BE2C (cell line): ENCODE results near the gene UROC1.

Experiments
- DNase-seq: peaks from one replicate; pipeline ENCODE4 v3.0.0-alpha.2; 2020
- H3K27me3 ChIP-seq: fragments of 250-450 bp; sonication (Bioruptor Pico); 2 replicates; pipeline ENCODE4 v1.5.1; 2020; ENCODE audit warnings: mild to moderate bottlenecking
- H3K36me3 ChIP-seq: fragments of 250-450 bp; sonication (Bioruptor Pico); 2 replicates; pipeline ENCODE4 v1.5.1; 2020; ENCODE audit warnings: mild to moderate bottlenecking
- H3K4me1 ChIP-seq: fragments of 250-450 bp; sonication (Bioruptor Pico); 2 replicates; pipeline ENCODE4 v1.5.1; 2020
- H3K4me3 ChIP-seq: 2 replicates; pipeline ENCODE4 v1.5.1; 2011; ENCODE audit warnings: low read depth, low read length
- H3K9me3 ChIP-seq: fragments of 250-450 bp; sonication (Bioruptor Pico); 2 replicates; pipeline ENCODE4 v1.5.1; 2020
- CTCF ChIP-seq: IDR thresholded peaks from 2 replicates; pipeline ENCODE4 v1.5.1; 2012; ENCODE audit warnings: mild to moderate bottlenecking, low read depth, low read length

UROC1 gene

GRCh38 chr3:126543457-126544061 lies 26.0 kb upstream of the UROC1 start:
- no peaks in the 10 kb centered on the region for H3K4me1 ChIP-seq
- no peaks in the 10 kb centered on the region for H3K27me3 ChIP-seq
- H3K9me3 ChIP-seq = no peaks in the 10 kb centered on the region
- no peak for TF ChIP-seq CTCF
- H3K36me3 ChIP-seq = no peaks in the 10 kb centered on the region
- no peak for DNase-seq
- no peak overlapping the region for H3K4me3 ChIP-seq

- Histone ChIP-seq H3K27me3 (no peaks in the 10 kb centered on the region), H3K4me1 (no peaks in the 10 kb centered on the region), H3K9me3 (no peaks in the 10 kb centered on the region), H3K36me3 (no peaks in the 10 kb centered on the region), H3K4me3 (no peak overlapping the region)
- no peak for TF ChIP-seq CTCF
- no peak for DNase-seq
Measured at GRCh38 chr3:126542340-126543241, 25.0 kb upstream of the UROC1 start.

GRCh38 chr3:126541628-126542339 lies 24.2 kb upstream of the UROC1 start:
- Histone ChIP-seq H3K9me3 (no peaks in the 10 kb centered on the region; the same call in 1 of the 2 replicates), H3K4me1 (no peaks in the 10 kb centered on the region), H3K36me3 (no peaks in the 10 kb centered on the region), H3K27me3 (no peaks in the 10 kb centered on the region), H3K4me3 (no peak overlapping the region)
- DNase-seq = no peak
- TF ChIP-seq CTCF = no peak

DNA sequence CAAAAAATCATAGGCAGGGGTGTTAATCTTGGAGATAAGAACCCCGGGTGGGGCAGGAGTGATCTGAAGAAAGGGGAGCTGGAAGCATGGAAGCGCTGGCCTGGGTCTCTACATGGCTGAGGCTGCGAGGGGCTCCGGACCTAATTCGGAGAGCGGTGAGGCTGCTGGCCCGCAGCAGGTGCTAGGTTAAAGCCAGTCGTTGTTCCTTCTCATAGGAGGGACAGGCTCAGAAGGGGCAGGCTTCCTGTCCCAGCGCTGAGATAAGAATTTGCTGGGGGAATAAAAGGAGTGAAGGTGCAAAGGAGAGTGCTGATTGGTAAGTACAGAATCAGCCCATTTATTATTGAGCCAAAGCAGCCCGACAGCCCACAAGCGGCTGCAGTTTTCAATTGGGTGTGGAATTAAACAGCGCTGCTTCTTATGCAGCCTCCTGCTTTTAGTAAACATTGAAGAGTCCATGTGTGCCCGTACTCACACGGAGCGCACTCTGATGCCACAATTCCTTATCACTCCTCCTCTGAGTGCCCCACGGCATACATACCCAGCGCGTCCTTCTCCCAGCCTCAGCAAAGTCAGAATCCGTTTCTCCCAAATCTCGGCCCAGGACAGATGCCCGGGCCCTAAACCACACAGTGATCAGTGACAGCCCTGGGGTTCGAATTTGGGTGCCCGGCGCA lies 23.5 kb upstream of the UROC1 start:
- no peaks in the 10 kb centered on the region; the same call in 1 of the 2 replicates for H3K27me3 ChIP-seq
- no peak for TF ChIP-seq CTCF
- no peak overlapping the region for H3K4me3 ChIP-seq
- no peak for DNase-seq
- no peaks in the 10 kb centered on the region for H3K4me1 ChIP-seq
- H3K36me3 ChIP-seq = no peaks in the 10 kb centered on the region
- no peaks in the 10 kb centered on the region; the same call in 1 of the 2 replicates for H3K9me3 ChIP-seq

DNA sequence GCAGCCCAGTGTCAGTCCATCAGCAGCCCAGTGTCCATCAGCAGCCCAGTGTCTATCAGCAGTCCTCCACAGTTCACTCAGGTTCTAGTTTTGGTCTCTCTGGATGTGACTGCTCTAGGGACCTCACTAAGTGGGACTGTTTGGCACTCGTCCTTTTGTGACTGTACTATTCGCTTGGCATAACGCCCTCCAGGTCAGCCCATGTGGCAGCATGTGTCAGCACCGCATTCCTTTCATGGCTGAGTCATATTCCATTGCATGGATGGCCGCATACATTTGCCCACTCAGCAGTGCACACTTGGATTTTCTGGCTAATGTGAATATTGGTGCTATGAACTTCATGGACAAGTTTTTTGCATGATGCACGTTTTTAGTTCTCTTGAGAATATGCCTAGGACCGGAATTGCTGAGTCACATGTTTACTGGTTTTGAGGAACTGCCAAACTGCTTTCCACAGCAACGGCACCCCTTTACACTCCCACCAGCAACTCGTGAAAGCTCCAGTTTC lies 22.8 kb upstream of the UROC1 start:
- H3K27me3 ChIP-seq = peaks cover 4% of the 10 kb centered on the region
- H3K4me3 ChIP-seq = no peak overlapping the region
- H3K36me3 ChIP-seq = no peaks in the 10 kb centered on the region
- no peak for DNase-seq
- no peak for TF ChIP-seq CTCF
- no peaks in the 10 kb centered on the region; the same call in 1 of the 2 replicates for H3K9me3 ChIP-seq
- no peaks in the 10 kb centered on the region for H3K4me1 ChIP-seq
